Measurements from ENCODE around the gene ONECUT2. TPM values are rescaled to one million over a fixed set of nuclear protein-coding genes. Genes with fewer than 3 reads are reported as not detected.

Gene ONECUT2
- total and polyA plus RNA-seq, 2 donors (not counting 1 experiment from before 2014, with no cell fraction given) = not detected

GRCh38 chr18:57475408-57475807 lies 40.2 kb downstream of the ONECUT2 start:
- H3K27ac ChIP-seq (ENCODE audit: low read length in 2 of 2) = no peak overlapping the region
- no peak overlapping the region for H3K4me3 Mint-ChIP-seq
- H3K79me2 ChIP-seq (ENCODE audit: control insufficient read depth, insufficient read depth, low read length) = no peaks in the 10 kb centered on the region
- no peak for TF ChIP-seq EZH2 (IDR thresholded peaks at IDR 0.05; ENCODE audit: borderline replicate concordance, insufficient read depth, low read depth, low read length, poor library complexity, severe bottlenecking)
- no peak for TF ChIP-seq CTCF (IDR thresholded peaks at IDR 0.05)
- no peak overlapping the region for H3K4me2 ChIP-seq (replicated peaks; ENCODE audit: low read depth, low read length, poor library complexity, severe bottlenecking)
- POLR2A ChIA-PET = no interaction called here
- no peaks in the 10 kb centered on the region for H4K20me1 ChIP-seq (ENCODE audit: control insufficient read depth, insufficient read depth, low read length, poor library complexity, severe bottlenecking)
- no peak overlapping the region for H2AFZ ChIP-seq (ENCODE audit: insufficient read depth, low read depth, low read length, poor library complexity, severe bottlenecking)
- H3K27ac Mint-ChIP-seq = no peak overlapping the region
- 83% methylated on average over 3 of the region's 3 CpGs for WGBS (ENCODE audit: insufficient coverage)
- H3K9ac ChIP-seq (ENCODE audit: low read length) = no peak overlapping the region
- intact Hi-C loops (cut with micrococcal nuclease) = no loop called here
- CTCF ChIA-PET = interaction anchor here (0.6 kb wide), 1 partner anchor 84 kb away, joined by 4 read pairs; no protein-coding TSS in a partner anchor
- no peaks in the 10 kb centered on the region for H3K4me1 ChIP-seq (ENCODE audit: control insufficient read depth in 2 of 2, insufficient read depth in 2 of 2, low read length in 2 of 2)
- peaks cover 33% of the 10 kb centered on the region for H3K27me3 Mint-ChIP-seq
- H3K36me3 ChIP-seq (replicated peaks in 1 of 2; ENCODE audit: control extremely low read depth in 1 of 2, control insufficient read depth in 1 of 2, extremely low read depth in 1 of 2, insufficient read depth in 2 of 2, low read length in 1 of 2) = no peaks in the 10 kb centered on the region
- H3K4me1 Mint-ChIP-seq = peaks cover 6% of the 10 kb centered on the region
- H3K9me3 Mint-ChIP-seq (ENCODE audit: insufficient read depth) = no peaks in the 10 kb centered on the region
- ATAC-seq (ENCODE audit: low read depth) (no peak), DNase-seq (no peak)
- no peak overlapping the region for H3K4me3 ChIP-seq (ENCODE audit: control extremely low read depth in 1 of 5, extremely low read depth in 1 of 5, insufficient read depth in 1 of 5, low read depth in 2 of 5, low read length in 4 of 5)
- H3K27me3 ChIP-seq (replicated peaks in 1 of 4; ENCODE audit: control extremely low read depth in 1 of 4, control insufficient read depth in 3 of 4, insufficient read depth in 4 of 4, low read length in 3 of 4) = peaks cover 0 to 8% (median 0%) of the 10 kb centered on the region in 4 experiments
- no peaks in the 10 kb centered on the region for H3K9me3 ChIP-seq (ENCODE audit: control extremely low read depth in 1 of 3, control insufficient read depth in 2 of 3, insufficient read depth in 1 of 3, low read length in 2 of 3)

GRCh38 chr18:57475903-57476302 lies 40.7 kb downstream of the ONECUT2 start:
- ChIA-PET CTCF (no interaction called here), POLR2A (no interaction called here)
- Mint-ChIP-seq H3K27ac (no peak overlapping the region), H3K4me3 (no peak overlapping the region), H3K4me1 (peaks cover 6% of the 10 kb centered on the region), H3K9me3 (ENCODE audit: insufficient read depth) (no peaks in the 10 kb centered on the region), H3K27me3 (peaks cover 30% of the 10 kb centered on the region)
- no peak for ATAC-seq (ENCODE audit: low read depth)
- no peaks in the 10 kb centered on the region for H3K9me3 ChIP-seq (ENCODE audit: control extremely low read depth in 1 of 3, control insufficient read depth in 2 of 3, insufficient read depth in 1 of 3, low read length in 2 of 3)
- H3K27me3 ChIP-seq (replicated peaks in 1 of 4; ENCODE audit: control extremely low read depth in 1 of 4, control insufficient read depth in 3 of 4, insufficient read depth in 4 of 4, low read length in 3 of 4) = peaks cover 0 to 8% (median 0%) of the 10 kb centered on the region in 4 experiments
- no peak overlapping the region for H3K27ac ChIP-seq (ENCODE audit: low read length in 2 of 2)
- H3K4me2 ChIP-seq (replicated peaks; ENCODE audit: low read depth, low read length, poor library complexity, severe bottlenecking) = no peak overlapping the region
- H2AFZ ChIP-seq (ENCODE audit: insufficient read depth, low read depth, low read length, poor library complexity, severe bottlenecking) = no peak overlapping the region
- intact Hi-C loops (cut with micrococcal nuclease) = no loop called here
- no peak overlapping the region for H3K9ac ChIP-seq (ENCODE audit: low read length)
- no peaks in the 10 kb centered on the region for H3K79me2 ChIP-seq (ENCODE audit: control insufficient read depth, insufficient read depth, low read length)
- no peak for DNase-seq
- 57% methylated on average over 1 of the region's 4 CpGs for WGBS (ENCODE audit: insufficient coverage)
- H3K4me1 ChIP-seq (ENCODE audit: control insufficient read depth in 2 of 2, insufficient read depth in 2 of 2, low read length in 2 of 2) = no peaks in the 10 kb centered on the region
- H4K20me1 ChIP-seq (ENCODE audit: control insufficient read depth, insufficient read depth, low read length, poor library complexity, severe bottlenecking) = no peaks in the 10 kb centered on the region
- no peak overlapping the region for H3K4me3 ChIP-seq (ENCODE audit: control extremely low read depth in 1 of 5, extremely low read depth in 1 of 5, insufficient read depth in 1 of 5, low read depth in 2 of 5, low read length in 4 of 5)
- TF ChIP-seq EZH2 (IDR thresholded peaks at IDR 0.05; ENCODE audit: borderline replicate concordance, insufficient read depth, low read depth, low read length, poor library complexity, severe bottlenecking) = no peak
- no peak for TF ChIP-seq CTCF (IDR thresholded peaks at IDR 0.05)
- H3K36me3 ChIP-seq (replicated peaks in 1 of 2; ENCODE audit: control extremely low read depth in 1 of 2, control insufficient read depth in 1 of 2, extremely low read depth in 1 of 2, insufficient read depth in 2 of 2, low read length in 1 of 2) = no peaks in the 10 kb centered on the region

Data from B cell (primary cell).